Hypothalamus (tissue), 51 donors: ENCODE measurements around the gene KCNMA1.

Experiments
- DNase-seq, 51 donors: peaks; one replicate each; lab custom pipeline; 2025; lab: John Stamatoyannopoulos, UW

KCNMA1 gene

GRCh38 chr10:76971547-76972170, 665.9 kb downstream of the KCNMA1 start:
- no peak for DNase-seq

- DNase-seq: peak in 5 of 51 donors; percentile 2 to 9 (median 4)
Measured at GRCh38 chr10:76970711-76971519, 666.7 kb downstream of the KCNMA1 start.

GRCh38 chr10:76969366-76969948, 668.2 kb downstream of the KCNMA1 start:
- no peak for DNase-seq

GRCh38 chr10:76968483-76968882, 669.1 kb downstream of the KCNMA1 start:
- no peak for DNase-seq

- no peak for DNase-seq
Measured at GRCh38 chr10:76962851-76963250, 674.8 kb downstream of the KCNMA1 start.

GRCh38 chr10:76961841-76962240, 675.8 kb downstream of the KCNMA1 start:
- no peak for DNase-seq

- DNase-seq: no peak
Measured at GRCh38 chr10:76959111-76959510, 678.5 kb downstream of the KCNMA1 start.

- no peak for DNase-seq
Measured at GRCh38 chr10:76954838-76955237, 682.8 kb downstream of the KCNMA1 start.

- no peak for DNase-seq
Measured at GRCh38 chr10:76950354-76950753, 687.3 kb downstream of the KCNMA1 start.

- DNase-seq: no peak
Measured at GRCh38 chr10:76946270-76946669, 691.3 kb downstream of the KCNMA1 start.

- no peak for DNase-seq
Measured at GRCh38 chr10:76945166-76945565, 692.4 kb downstream of the KCNMA1 start.

- DNase-seq: no peak
Measured at GRCh38 chr10:76944640-76945039, 693.0 kb downstream of the KCNMA1 start.

- no peak for DNase-seq
Measured at GRCh38 chr10:76942628-76943416, 694.8 kb downstream of the KCNMA1 start.

- peak in 4 of 51 donors; percentile 7 to 19 (median 8) for DNase-seq
Measured at GRCh38 chr10:76939933-76940468, 697.6 kb downstream of the KCNMA1 start.

GRCh38 chr10:76937181-76937600, 700.4 kb downstream of the KCNMA1 start:
- DNase-seq: peak in 2 of 51 donors; percentile 3 to 4

GRCh38 chr10:76935941-76936613, 701.5 kb downstream of the KCNMA1 start:
- no peak for DNase-seq

GRCh38 chr10:76928565-76928964, 709.0 kb downstream of the KCNMA1 start:
- DNase-seq: no peak

- no peak for DNase-seq
Measured at GRCh38 chr10:76925636-76926405, 711.8 kb downstream of the KCNMA1 start.

- DNase-seq: no peak
Measured at GRCh38 chr10:76922666-76923065, 714.9 kb downstream of the KCNMA1 start.
